Activated CD4-positive, alpha-beta T cell treated with anti-CD3 and anti-CD28 coated beads, Interleukin-2, amount 50 U/mL, for 1 hour (primary cell): ENCODE data around the gene RNF2.
"Not testable (repeated sequence)": the region's sequence is repeated elsewhere in the genome, so short reads cannot be mapped to it uniquely, and the experiment has no call there.

ENCODE experiments used
- DNase-seq: peaks from one replicate; pipeline ENCODE4 v3.0.0-alpha.2; 2020

The RNF2 gene

GRCh38 chr1:185044981-185045813 lies at the start of gene RNF2:
Gene RNF2 (plus strand): TSS chr1:185045558. CDS start chr1:185087554, 41,996 bp downstream.
- peak; percentile 74 for DNase-seq

GRCh38 chr1:184999974-185000373 lies 45.4 kb upstream of the RNF2 start:
- DNase-seq: not testable (repeated sequence)

DNA sequence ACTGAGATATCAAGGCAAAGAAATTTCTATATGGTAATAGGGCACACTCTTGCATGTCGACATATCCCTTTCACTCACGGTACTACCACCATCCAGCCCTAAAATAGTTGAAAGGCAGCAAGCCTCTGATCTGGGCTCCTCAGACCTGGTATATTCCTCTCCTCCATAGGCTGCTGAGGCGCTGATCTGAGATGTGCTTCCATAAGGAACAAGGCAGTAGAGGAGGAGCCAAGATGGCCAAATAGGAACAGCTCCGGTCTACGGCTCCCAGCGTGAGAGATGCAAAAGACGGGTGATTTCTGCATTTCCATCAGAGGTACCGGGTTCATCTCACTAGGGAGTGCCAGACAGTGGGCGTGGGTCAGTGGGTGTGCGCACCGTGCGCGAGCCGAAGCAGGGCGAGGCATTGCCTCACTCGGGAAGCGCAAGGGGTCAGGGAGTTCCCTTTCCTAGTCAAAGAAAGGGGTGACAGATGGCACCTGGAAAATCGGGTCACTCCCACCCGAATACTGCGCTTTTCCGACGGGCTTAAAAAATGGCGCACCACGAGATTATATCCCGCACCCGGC lies 44.0 kb upstream of the RNF2 start:
- DNase-seq: not testable (repeated sequence)

DNA sequence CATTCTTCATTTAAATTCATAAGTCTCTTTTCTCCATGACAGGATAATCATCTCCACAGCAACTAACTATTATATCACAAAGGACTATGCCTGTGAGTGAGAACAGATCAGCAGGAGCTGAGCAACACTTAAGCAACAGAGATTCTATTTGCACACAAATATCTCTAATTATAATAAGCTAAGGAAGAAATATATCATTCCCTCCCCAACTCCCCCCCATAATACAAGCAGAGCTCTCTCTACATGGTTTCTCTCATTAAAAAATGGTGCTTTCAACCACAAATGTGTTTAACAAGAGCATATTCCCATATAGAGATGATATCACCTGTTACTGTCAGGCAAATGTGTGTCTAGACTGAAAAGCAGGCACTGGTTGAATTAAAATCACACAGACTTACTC lies 36.5 kb upstream of the RNF2 start:
- no peak for DNase-seq

GRCh38 chr1:185010361-185010760 lies 35.0 kb upstream of the RNF2 start:
- no peak for DNase-seq

GRCh38 chr1:185014941-185015340 lies 30.4 kb upstream of the RNF2 start:
- no peak for DNase-seq

DNA sequence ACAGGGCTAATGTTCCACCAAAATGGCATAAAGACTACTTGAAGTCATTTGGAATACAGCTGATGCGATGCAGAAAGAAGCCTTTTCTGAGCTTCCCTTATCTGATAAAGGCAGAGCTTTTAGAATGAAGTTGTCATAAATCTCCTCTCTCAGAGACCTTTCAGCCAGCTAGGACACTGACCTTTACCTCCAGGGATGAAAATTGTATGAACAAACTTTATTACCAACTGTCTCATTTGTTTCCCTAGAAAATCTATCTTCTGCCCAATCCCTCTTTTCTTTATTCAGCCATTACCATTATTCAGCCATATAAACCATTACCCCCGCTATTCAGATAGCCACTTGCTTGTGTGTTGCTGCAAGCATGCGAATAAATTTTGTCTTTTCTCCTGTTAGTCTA lies 29.7 kb upstream of the RNF2 start:
- no peak for DNase-seq

DNA sequence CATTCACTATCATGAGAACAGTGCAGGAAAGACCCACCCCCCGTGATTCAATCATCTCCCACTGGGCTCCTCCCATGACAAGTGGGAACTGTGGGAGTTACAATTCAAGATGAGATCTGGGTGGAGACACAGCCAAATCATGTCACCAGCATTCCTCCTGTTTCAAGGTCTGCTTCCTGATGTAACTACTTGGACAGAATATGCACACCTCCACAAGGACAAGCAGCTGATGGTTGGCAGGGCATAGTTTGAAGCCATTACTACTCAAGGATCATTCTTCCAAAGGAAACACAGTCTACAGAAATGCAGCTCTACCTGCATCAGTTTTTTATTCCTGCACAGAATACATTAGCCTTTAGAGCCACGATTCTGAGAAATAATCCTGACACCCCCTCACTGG lies 28.5 kb upstream of the RNF2 start:
- DNase-seq: no peak

DNA sequence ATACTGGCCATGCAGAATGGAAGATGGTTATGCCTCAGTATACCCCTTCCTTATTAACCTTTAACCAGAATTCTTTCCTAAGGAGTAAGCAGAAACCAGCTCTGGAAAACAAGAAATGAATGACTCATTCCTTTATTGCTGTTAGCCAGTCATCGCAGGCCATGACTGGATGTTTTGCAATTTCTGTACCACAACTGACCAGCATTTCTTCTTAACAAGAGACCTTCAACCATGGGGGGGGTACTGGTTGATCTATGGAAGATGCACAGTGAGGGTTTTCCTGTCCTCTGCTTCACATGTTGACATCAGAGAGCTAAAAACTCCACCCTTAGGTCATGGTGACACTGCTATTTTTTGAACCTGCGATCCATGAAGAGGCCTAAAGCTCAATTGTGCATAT lies 28.0 kb upstream of the RNF2 start:
- no peak for DNase-seq

DNA sequence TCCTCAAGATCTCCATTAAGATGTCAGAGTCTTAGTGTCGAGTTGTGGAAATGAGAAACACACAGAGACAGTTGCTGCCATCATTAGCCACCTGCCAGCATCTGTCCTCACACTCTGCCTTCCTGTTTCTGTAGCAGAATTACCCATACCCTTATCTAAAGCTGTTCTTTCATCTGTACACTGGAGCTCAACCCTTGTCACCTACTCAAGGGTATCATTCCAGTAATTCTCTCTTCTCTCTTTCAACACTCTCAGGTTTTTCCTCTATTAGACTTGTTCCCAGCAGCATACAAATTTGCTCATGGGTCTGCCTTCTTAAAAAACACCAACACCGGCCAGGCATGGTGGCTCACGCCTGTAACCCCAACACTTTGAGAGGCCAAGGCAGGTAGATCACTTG lies 27.4 kb upstream of the RNF2 start:
- no peak for DNase-seq

GRCh38 chr1:185027252-185027882 lies 18.0 kb upstream of the RNF2 start:
- DNase-seq: no peak

GRCh38 chr1:185033686-185034085 lies 11.7 kb upstream of the RNF2 start:
- no peak for DNase-seq

GRCh38 chr1:185035258-185035657 lies 10.1 kb upstream of the RNF2 start:
- no peak for DNase-seq

DNA sequence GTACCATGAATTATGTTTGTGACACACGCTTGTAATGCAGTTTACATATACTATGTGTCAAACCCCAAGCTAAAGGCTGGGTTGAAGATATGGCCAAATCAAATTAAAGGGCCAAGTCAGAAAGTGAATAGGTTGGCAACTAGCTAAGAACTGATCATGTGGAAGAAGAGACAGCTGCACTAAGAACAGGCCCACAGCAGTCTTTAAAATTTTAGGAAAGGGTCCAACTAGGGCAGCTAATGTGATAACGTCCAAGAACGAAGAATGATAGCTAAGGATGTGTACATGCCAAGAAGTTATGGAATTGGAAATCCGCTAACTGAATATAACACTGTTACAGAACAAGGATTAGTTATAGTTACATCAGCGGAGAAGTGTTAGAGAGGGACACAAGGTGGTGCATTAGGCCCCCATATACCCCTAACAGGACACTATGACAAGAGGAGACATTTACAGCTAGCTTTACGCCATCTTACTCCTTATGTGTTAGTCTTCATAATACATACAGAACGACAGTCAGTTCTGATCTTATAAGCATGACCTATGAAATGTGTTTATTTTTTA lies 6.5 kb upstream of the RNF2 start:
- no peak for DNase-seq

DNA sequence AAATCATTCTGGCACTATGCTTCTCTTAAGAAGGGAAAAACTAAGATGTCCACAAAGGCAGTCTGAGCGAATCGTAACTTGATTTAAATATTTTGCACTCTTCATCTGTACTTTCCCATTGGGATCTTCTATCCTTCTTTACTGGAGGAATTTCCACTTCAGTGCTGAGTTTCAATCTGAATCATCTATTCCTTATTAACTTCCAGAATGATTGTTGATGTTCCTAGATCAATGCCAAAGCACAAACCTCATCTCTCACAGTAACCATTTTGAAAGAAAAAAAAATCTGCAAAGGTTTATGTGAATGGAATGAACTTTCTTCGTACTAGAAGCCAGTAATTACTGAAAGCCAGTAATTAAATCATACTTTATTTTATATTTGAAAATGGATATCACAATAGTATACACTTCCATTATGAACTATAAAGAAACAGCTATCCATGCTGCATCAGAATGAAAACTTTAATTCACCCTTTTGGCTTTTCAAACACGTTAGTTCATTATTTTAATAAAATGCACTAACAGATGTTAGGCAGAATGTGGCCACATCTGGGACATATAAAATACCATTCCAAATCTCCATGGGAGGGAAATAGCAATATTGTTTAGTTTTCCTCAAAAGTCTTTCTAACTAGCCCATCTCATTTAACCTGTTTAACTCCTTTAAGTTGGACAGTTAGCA lies 5.5 kb upstream of the RNF2 start:
- no peak for DNase-seq

DNA sequence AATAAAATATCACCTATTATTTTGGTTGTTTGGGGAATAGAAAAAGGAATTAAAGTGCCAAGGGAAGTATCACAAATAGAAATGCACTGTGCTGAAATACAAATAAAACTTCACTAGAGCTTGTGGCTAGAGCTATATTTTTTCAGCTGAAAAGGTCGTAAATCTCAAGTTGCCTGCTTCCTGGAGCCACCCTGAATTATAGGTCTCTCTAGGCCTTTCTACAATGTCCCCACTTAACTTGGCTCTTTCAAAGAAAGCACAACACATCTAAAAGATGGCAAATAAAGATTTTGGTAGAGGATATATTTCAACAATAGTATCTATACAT lies 5.0 kb upstream of the RNF2 start:
- DNase-seq: no peak

GRCh38 chr1:185041742-185042141 lies 3.6 kb upstream of the RNF2 start:
- no peak for DNase-seq

DNA sequence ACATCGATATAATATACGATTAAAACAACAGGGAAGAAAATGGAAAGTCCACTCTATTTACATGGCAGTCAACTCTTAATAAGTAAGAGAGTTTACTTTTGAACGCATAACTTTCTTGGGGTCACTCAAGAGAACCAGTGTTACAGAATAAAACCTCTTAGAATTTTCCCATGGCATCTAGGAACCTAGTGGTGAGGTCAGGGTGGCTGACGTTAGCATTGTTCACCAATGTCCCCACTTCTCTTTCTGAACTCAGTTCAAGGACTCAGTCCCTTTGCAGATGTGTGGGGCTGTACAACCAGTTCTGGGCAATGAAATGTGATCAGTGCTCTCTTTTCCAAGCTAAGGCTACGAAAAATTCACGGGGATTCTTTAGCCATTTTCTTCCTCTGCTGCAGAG lies 2.6 kb upstream of the RNF2 start:
- no peak for DNase-seq

DNA sequence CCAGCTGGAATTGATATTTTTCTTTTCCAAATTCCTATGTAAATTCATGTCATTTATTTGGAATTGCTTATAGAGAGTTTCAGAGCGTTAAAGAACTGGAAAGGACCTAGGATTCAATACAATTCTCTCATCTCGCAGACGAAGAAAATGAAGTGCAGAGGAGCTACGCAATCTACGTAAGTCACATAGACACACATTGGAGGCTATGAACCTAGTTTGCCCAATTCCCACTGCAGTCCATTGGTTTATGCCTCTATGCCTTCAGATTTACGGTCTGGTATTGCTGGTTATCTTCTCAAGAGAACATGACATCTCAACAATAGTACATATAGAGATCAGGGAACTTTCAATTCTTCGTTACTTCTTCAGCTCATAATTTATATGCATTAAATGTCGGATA lies 971 bp upstream of the RNF2 start:
- DNase-seq: no peak

DNA sequence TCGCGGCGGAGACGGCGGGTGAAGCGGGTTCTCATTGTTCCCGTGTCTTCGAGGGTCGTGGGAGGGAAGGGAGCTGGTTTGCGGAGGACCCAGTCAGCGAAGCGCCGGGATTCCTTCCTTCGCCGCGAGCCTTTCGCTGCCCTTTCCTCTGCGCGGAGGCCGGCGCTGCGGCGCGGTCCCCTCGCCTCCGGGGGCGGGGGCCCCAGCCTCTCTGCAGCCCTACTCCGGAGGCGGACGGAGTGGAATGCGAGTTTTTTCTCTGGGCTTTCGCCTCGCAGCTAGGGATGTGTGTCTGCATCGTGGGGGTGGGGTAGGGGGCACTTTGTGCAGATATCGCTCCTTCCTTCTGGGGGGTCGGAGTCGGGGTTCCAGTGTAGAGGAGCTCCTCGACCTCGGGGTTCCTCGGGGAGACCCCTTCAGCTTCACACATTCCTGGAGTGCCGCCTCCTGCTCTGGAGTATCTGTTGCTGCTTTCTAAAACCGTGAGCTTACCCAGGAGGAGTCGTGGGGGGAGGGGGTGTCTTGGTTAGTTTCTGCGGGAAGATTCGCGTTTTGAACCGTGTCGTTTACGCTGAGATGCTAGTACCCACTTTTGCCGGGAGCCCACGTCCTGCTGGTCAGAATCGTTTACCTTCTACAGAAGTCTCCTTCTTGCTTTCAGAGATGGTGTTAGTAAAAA lies 595 bp downstream of the RNF2 start:
- peak; percentile 12 for DNase-seq

- DNase-seq: no peak
Observed at GRCh38 chr1:185046668-185047067, 1.3 kb downstream of the RNF2 start.

DNA sequence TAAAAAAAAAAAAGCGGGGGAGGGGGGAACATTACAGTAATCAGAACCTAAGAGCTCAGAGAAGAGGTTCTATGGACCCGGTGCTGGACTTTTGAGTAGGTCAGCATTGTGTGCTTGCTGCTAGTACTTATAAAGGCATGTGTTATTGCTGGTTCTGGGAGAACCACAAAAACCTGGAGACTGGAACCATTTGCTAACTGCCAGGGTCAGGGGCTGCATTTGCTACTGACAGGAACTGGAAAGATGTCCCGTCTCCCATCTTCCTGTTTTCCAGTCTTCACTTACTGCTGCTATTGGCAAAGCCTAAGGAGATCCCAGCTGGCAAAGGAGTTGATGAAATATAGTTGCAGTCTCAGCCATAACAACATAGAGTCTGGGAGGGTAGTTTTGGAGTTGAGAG lies 4.3 kb downstream of the RNF2 start:
- no peak for DNase-seq
